GM23338 (cell line): ENCODE data around the gene AP2A1. TPM values are rescaled to one million over a fixed set of nuclear protein-coding genes. Genes with fewer than 3 reads are reported as not detected.

ENCODE experiments used
- ATAC-seq: fragments of 200-7000 bp; cut with Tn5 transposase; 3 replicates; pipeline ENCODE4 v1.9.1; 2020
- DNase-seq: peaks from one replicate; pipeline ENCODE4 v3.0.0-alpha.2; 2015; ENCODE audit warnings: low spot score
- H2AFZ ChIP-seq: fragments of 200-600 bp; sonication (generic); 2 replicates; pipeline ENCODE4 v1.8.0; 2016; ENCODE audit warnings: antibody characterized with exemption, mild to moderate bottlenecking, moderate library complexity
- H3F3A ChIP-seq: fragments of 200-600 bp; sonication (generic); replicated peaks from 2 replicates; pipeline ENCODE4 v1.8.0; 2017; ENCODE audit warnings: antibody characterized with exemption, mixed run types, low read depth
- H3K27ac ChIP-seq: fragments of 200-600 bp; sonication (generic); 2 replicates; pipeline ENCODE4 v1.6.1; 2016; ENCODE audit warnings: low read depth
- H3K27me3 ChIP-seq: fragments of 200-600 bp; sonication (generic); 2 replicates; pipeline ENCODE4 v1.8.0; 2016; ENCODE audit warnings: mild to moderate bottlenecking, mixed run types, moderate library complexity; ENCODE audit not compliant: insufficient read depth
- H3K36me3 ChIP-seq: fragments of 200-600 bp; sonication (generic); 2 replicates; pipeline ENCODE4 v1.8.0; 2016; ENCODE audit warnings: mild to moderate bottlenecking; ENCODE audit not compliant: insufficient read depth
- H3K4me1 ChIP-seq: fragments of 200-600 bp; sonication (generic); 2 replicates; pipeline ENCODE4 v1.8.0; 2016; ENCODE audit warnings: mild to moderate bottlenecking, moderate library complexity; ENCODE audit not compliant: insufficient read depth
- H3K4me2 ChIP-seq: fragments of 200-600 bp; sonication (generic); 2 replicates; pipeline ENCODE4 v1.7.1; 2017; ENCODE audit warnings: mixed run types
- H3K4me3 ChIP-seq: fragments of 200-600 bp; sonication (generic); 2 replicates; pipeline ENCODE4 v1.6.1; 2016; ENCODE audit warnings: mixed run types
- H3K79me2 ChIP-seq: fragments of 200-600 bp; sonication (generic); replicated peaks from 2 replicates; pipeline ENCODE4 v1.8.0; 2017; ENCODE audit warnings: mild to moderate bottlenecking; ENCODE audit not compliant: insufficient read depth
- H3K9me2 ChIP-seq: fragments of 200-600 bp; sonication (generic); 2 replicates; pipeline ENCODE4 v1.8.0; 2017; ENCODE audit not compliant: insufficient read depth
- H4K20me1 ChIP-seq: fragments of 200-600 bp; sonication (generic); replicated peaks from 2 replicates; pipeline ENCODE4 v1.8.0; 2017; ENCODE audit warnings: mild to moderate bottlenecking; ENCODE audit not compliant: insufficient read depth
- H3K27ac Mint-ChIP-seq: 2 replicates; pipeline ENCODE4 v1.8.0; 2020; ENCODE audit warnings: inconsistent platforms, mild to moderate bottlenecking, moderate library complexity, mixed read lengths
- H3K27me3 Mint-ChIP-seq: 3 replicates; pipeline ENCODE4 v1.8.0; 2022; ENCODE audit warnings: low read depth, mild to moderate bottlenecking, moderate library complexity, mixed read lengths, inconsistent platforms; ENCODE audit not compliant: insufficient read depth, poor library complexity
- H3K36me3 Mint-ChIP-seq: 3 replicates; pipeline ENCODE4 v1.8.0; 2021; ENCODE audit warnings: low read depth, mild to moderate bottlenecking, inconsistent platforms, moderate library complexity, mixed read lengths
- H3K4me1 Mint-ChIP-seq: 3 replicates; pipeline ENCODE4 v1.8.0; 2020; ENCODE audit warnings: mild to moderate bottlenecking, inconsistent platforms, mixed read lengths
- H3K4me3 Mint-ChIP-seq: 3 replicates; pipeline ENCODE4 v1.8.0; 2021; ENCODE audit warnings: moderate library complexity, mild to moderate bottlenecking, inconsistent platforms, mixed read lengths
- H3K9me3 Mint-ChIP-seq: 3 replicates; pipeline ENCODE4 v1.8.0; 2020; ENCODE audit warnings: moderate library complexity, mild to moderate bottlenecking, inconsistent platforms, mixed read lengths
- CREB1 ChIP-seq: fragments of 250-450 bp; sonication (Bioruptor Pico); IDR thresholded peaks from 2 replicates; pipeline ENCODE4 v1.5.0; 2020; ENCODE audit warnings: low read depth, mild to moderate bottlenecking, moderate library complexity
- CTCF ChIP-seq, 2 experiments: fragments of 200-600 bp in 1 of 2; sonication (generic) in 1 of 2; conservative IDR thresholded peaks; 2 replicates each; pipeline versions ENCODE4 v1.5.1 to v1.6.1; 2016 to 2017; ENCODE audit warnings: antibody characterized with exemption in 2 of 2, low read depth in 2 of 2, mild to moderate bottlenecking in 2 of 2, moderate library complexity in 1 of 2
- ETS1 ChIP-seq: IDR thresholded peaks from 2 replicates; pipeline ENCODE4 v1.6.1; 2016; ENCODE audit warnings: antibody characterized with exemption
- EZH2 ChIP-seq: fragments of 200-600 bp; sonication (generic); IDR thresholded peaks from one replicate; pipeline ENCODE4 v1.8.0; 2017; ENCODE audit warnings: antibody characterized with exemption, mild to moderate bottlenecking, low read depth; ENCODE audit not compliant: unreplicated experiment
- EZH2phosphoT487 ChIP-seq: fragments of 200-600 bp; sonication (generic); IDR thresholded peaks from one replicate; pipeline ENCODE4 v1.8.1; 2018; ENCODE audit warnings: antibody characterized with exemption; ENCODE audit not compliant: unreplicated experiment
- JUNB ChIP-seq: IDR thresholded peaks from one replicate; pipeline ENCODE4 v1.6.1; 2016; ENCODE audit warnings: antibody characterized with exemption; ENCODE audit not compliant: unreplicated experiment
- NANOG ChIP-seq: IDR thresholded peaks from 2 replicates; pipeline ENCODE4 v1.6.1; 2016; ENCODE audit warnings: antibody characterized with exemption, borderline replicate concordance
- POLR2AphosphoS5 ChIP-seq: IDR thresholded peaks from 2 replicates; pipeline ENCODE4 v1.6.1; 2016; ENCODE audit warnings: antibody characterized with exemption, low read depth
- REST ChIP-seq: IDR thresholded peaks from one replicate; pipeline ENCODE4 v1.6.1; 2018; ENCODE audit warnings: antibody characterized with exemption; ENCODE audit not compliant: unreplicated experiment
- STAT1 ChIP-seq: IDR thresholded peaks from one replicate; pipeline ENCODE4 v1.6.1; 2016; ENCODE audit warnings: antibody characterized with exemption; ENCODE audit not compliant: unreplicated experiment
- ZNF114 ChIP-seq: fragments of 250-450 bp; sonication (Bioruptor Pico); IDR thresholded peaks from 2 replicates; pipeline ENCODE4 v1.5.0; 2020; ENCODE audit warnings: mild to moderate bottlenecking, moderate library complexity
- ZNF331 ChIP-seq: fragments of 250-450 bp; sonication (Bioruptor Pico); IDR thresholded peaks from 2 replicates; pipeline ENCODE4 v1.5.0; 2020; ENCODE audit warnings: low read depth, mild to moderate bottlenecking, moderate library complexity
- ZNF462 ChIP-seq: fragments of 250-450 bp; sonication (Bioruptor Pico); IDR thresholded peaks from 2 replicates; pipeline ENCODE4 v1.5.0; 2020; ENCODE audit warnings: mild to moderate bottlenecking, moderate library complexity
- polyA plus RNA-seq: library from polyadenylated mRNA; unstranded; fragments of >200 nt; fragmentation: Nextera tagmentation; extraction: Ambion mirVana; gene quantifications from 2 replicates; pipeline ENCODE4 v1.2.1, GENCODE V29; 2016
- total RNA-seq: library from RNA; depleted of rRNA; stranded (reverse); fragments of >200 nt; shearing (Covaris generic); gene quantifications from 2 replicates; pipeline ENCODE4 v1.2.3, GENCODE V29; 2014

Gene AP2A1
- total and polyA plus RNA-seq, 2 experiments from 2014 or later: 34.1 to 129 TPM

GRCh38 chr19:49807058-49807903 lies 40.5 kb downstream of the AP2A1 start:
- no peak for TF ChIP-seq JUNB
- no peak for TF ChIP-seq ZNF331
- TF ChIP-seq ZNF462 (CRISPR knock-in tag): no peak
- TF ChIP-seq POLR2AphosphoS5: no peak
- TF ChIP-seq STAT1: no peak
- no peak for TF ChIP-seq NANOG
- TF ChIP-seq ETS1: no peak
- TF ChIP-seq ZNF114 (CRISPR knock-in tag): no peak
- no peak for TF ChIP-seq EZH2
- no peak for TF ChIP-seq CTCF (conservative IDR thresholded peaks at IDR 0.05; ENCODE audit: low read depth in 2 of 2)
- TF ChIP-seq CREB1 (CRISPR knock-in tag): no peak
- no peak for TF ChIP-seq EZH2phosphoT487
- no peak for TF ChIP-seq REST
- H4K20me1 ChIP-seq: no peaks in the 10 kb centered on the region; the same call in 1 of the 2 replicates
- H3K4me3 Mint-ChIP-seq: no peak overlapping the region; the same call in 2 of the 3 replicates
- H3K27ac ChIP-seq: no peak overlapping the region
- H3K9me2 ChIP-seq: no peaks in the 10 kb centered on the region
- H3K4me2 ChIP-seq: no peak overlapping the region
- peaks cover 42% of the 10 kb centered on the region for H3K36me3 Mint-ChIP-seq
- H3K27ac Mint-ChIP-seq: no peak overlapping the region
- peaks cover 25% of the 10 kb centered on the region for H3K27me3 Mint-ChIP-seq
- ATAC-seq (no peak), DNase-seq (no peak)
- H2AFZ ChIP-seq: no peak overlapping the region
- no peaks in the 10 kb centered on the region; the same call in 1 of the 2 replicates for H3K36me3 ChIP-seq
- peaks cover 29% of the 10 kb centered on the region; the same call in 1 of the 2 replicates for H3K4me1 ChIP-seq
- H3K9me3 Mint-ChIP-seq: no peaks in the 10 kb centered on the region; the same call in 2 of the 3 replicates
- H3K4me1 Mint-ChIP-seq: peaks cover 36% of the 10 kb centered on the region
- H3K27me3 ChIP-seq: no peaks in the 10 kb centered on the region
- H3K4me3 ChIP-seq: no peak overlapping the region
- no peaks in the 10 kb centered on the region for H3K79me2 ChIP-seq
- peaks cover 35% of the 10 kb centered on the region for H3F3A ChIP-seq
